WERI-Rb-1 (cell line): ENCODE measurements around the gene HEBP2.

Experiments
- DNase-seq: peaks from one replicate; pipeline ENCODE4 v3.0.0-alpha.2; 2020
- H3K27ac ChIP-seq: fragments of 250-450 bp; sonication (Bioruptor Pico); 2 replicates; pipeline ENCODE4 v1.5.1; 2020; ENCODE audit warnings: mild to moderate bottlenecking, moderate library complexity
- H3K27me3 ChIP-seq: fragments of 250-450 bp; sonication (Bioruptor Pico); 2 replicates; pipeline ENCODE4 v1.5.1; 2021; ENCODE audit warnings: mild to moderate bottlenecking, low read depth, moderate library complexity; ENCODE audit not compliant: insufficient read depth, severe bottlenecking
- H3K36me3 ChIP-seq: fragments of 250-450 bp; sonication (Bioruptor Pico); 2 replicates; pipeline ENCODE4 v1.5.1; 2020; ENCODE audit warnings: mild to moderate bottlenecking, moderate library complexity
- H3K4me3 ChIP-seq: 2 replicates; pipeline ENCODE4 v1.5.1; 2011; ENCODE audit warnings: low read depth, mild to moderate bottlenecking, control low read depth, low read length
- H3K9me3 ChIP-seq: fragments of 250-450 bp; sonication (Bioruptor Pico); 2 replicates; pipeline ENCODE4 v1.5.1; 2021; ENCODE audit warnings: mild to moderate bottlenecking, moderate library complexity; ENCODE audit not compliant: severe bottlenecking
- CTCF ChIP-seq: IDR thresholded peaks from 2 replicates; pipeline ENCODE4 v1.5.1; 2011; ENCODE audit warnings: low read depth, mild to moderate bottlenecking, control low read depth, inconsistent platforms, low read length

Gene HEBP2

GRCh38 chr6:138461647-138462046, 57.6 kb downstream of the HEBP2 start:
- H3K36me3 ChIP-seq, result peaks cover 54% of the 10 kb centered on the region
- TF ChIP-seq CTCF, result no peak
- H3K27ac ChIP-seq, result no peak overlapping the region
- DNase-seq, result no peak
- no peak overlapping the region for H3K4me3 ChIP-seq
- H3K27me3 ChIP-seq, result no peaks in the 10 kb centered on the region
- no peaks in the 10 kb centered on the region for H3K9me3 ChIP-seq

GRCh38 chr6:138464085-138464484, 60.1 kb downstream of the HEBP2 start:
- Histone ChIP-seq H3K36me3 (peaks cover 64% of the 10 kb centered on the region), H3K27ac (no peak overlapping the region)

GRCh38 chr6:138465007-138465645, 61.1 kb downstream of the HEBP2 start:
- TF ChIP-seq CTCF, result no peak
- Histone ChIP-seq H3K9me3 (no peaks in the 10 kb centered on the region), H3K36me3 (peaks cover 69% of the 10 kb centered on the region), H3K27ac (no peak overlapping the region), H3K4me3 (no peak overlapping the region), H3K27me3 (no peaks in the 10 kb centered on the region)
- DNase-seq, result no peak

More at GRCh38 chr6:138464085-138464484, 60.1 kb downstream of the HEBP2 start:
- DNase-seq, result no peak
- Histone ChIP-seq H3K9me3 (no peaks in the 10 kb centered on the region), H3K4me3 (no peak overlapping the region), H3K27me3 (no peaks in the 10 kb centered on the region)
- no peak for TF ChIP-seq CTCF

DNA sequence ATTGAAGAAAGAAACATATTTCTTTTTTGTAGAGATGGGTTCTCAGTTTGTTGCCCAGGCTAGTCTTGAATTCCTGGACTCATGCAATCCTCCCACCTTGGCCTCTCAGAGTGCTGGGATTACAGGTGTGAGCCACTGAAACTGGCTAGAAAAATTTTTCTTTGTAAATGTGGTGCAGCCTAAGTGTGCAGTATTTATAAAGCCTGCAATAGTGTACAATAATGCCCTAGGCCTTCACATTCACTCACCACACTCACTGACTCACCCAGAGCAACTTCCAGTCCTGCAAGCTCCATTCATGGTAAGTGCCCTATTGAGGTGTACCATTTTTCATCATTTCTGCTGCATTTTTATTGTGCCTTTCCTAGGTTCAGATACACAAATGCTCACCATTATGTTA, 63.9 kb downstream of the HEBP2 start:
- Histone ChIP-seq H3K4me3 (no peak overlapping the region), H3K9me3 (no peaks in the 10 kb centered on the region), H3K27me3 (no peaks in the 10 kb centered on the region), H3K27ac (no peak overlapping the region), H3K36me3 (peaks cover 66% of the 10 kb centered on the region)
- no peak for DNase-seq
- TF ChIP-seq CTCF, result no peak

DNA sequence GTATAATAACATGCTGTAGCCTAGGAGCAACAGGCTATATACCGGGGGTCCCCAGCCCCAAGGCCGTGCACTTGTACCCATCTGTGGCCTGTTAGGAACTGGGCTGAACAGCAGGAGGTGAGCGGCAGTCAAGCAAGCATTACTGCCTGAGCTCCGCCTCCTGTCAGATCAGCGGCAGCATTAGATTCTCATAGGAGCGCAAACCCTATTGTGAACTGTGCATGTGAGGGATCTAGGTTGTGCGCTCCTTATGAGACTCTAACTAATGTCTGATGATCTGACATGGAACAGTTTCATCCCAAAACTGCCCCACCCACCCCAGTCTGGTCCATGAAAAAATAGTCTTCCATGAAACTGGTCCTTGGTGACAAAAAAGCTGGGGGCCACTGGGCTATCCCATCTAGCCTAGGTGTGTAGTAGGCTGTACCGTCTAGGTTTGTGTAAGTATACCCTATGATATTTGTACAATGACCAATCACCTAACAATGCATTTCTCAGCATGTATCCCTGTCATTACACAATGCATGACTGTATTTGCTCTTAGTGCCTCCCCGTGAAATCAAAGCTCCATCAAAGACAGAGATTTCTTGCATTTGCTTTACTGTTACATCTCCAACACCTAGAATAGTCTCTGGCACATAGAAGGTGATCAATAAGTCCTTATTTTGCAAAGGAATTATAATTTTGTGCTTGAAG, 64.4 kb downstream of the HEBP2 start:
- TF ChIP-seq CTCF, result no peak
- H3K36me3 ChIP-seq, result peaks cover 67% of the 10 kb centered on the region
- no peaks in the 10 kb centered on the region for H3K9me3 ChIP-seq
- DNase-seq, result no peak
- H3K27ac ChIP-seq, result no peak overlapping the region
- no peak overlapping the region for H3K4me3 ChIP-seq
- H3K27me3 ChIP-seq, result no peaks in the 10 kb centered on the region
